HG02571 (cell line): Measurements from ENCODE around the gene KRT31.
"Not testable (repeated sequence)": the region's sequence is repeated elsewhere in the genome, so short reads cannot be mapped to it uniquely, and the experiment has no call there.

Experiments
- ATAC-seq: cut with Tn5 transposase; IDR thresholded peaks from one replicate; pipeline ENCODE4 v1.9.1; 2021; ENCODE audit warnings: mild to moderate bottlenecking, moderate library complexity; ENCODE audit not compliant: unreplicated experiment

Gene KRT31

GRCh38 chr17:41347869-41348760, 49.3 kb downstream of the KRT31 start:
- no peak for ATAC-seq

- not testable (repeated sequence) for ATAC-seq
These were observed 51.0 kb downstream of the KRT31 start for GRCh38 chr17:41346421-41346820.

GRCh38 chr17:41345992-41346391, 51.4 kb downstream of the KRT31 start:
- ATAC-seq: no peak
